ENCODE results near the gene ILF3. TPM values are rescaled to one million over a fixed set of nuclear protein-coding genes. Genes with fewer than 3 reads are reported as not detected.
"Not testable (repeated sequence)": the region's sequence is repeated elsewhere in the genome, so short reads cannot be mapped to it uniquely, and the experiment has no call there.

ILF3 gene
- total RNA-seq, 1 experiment from 2014 or later = 297 TPM

- ChIA-PET CTCF (no interaction called here), POLR2A (interaction anchor here (0.6 to 2.5 kb wide), 2 partner anchors 8 to 14 kb away, joined by 4 to 7 read pairs; no protein-coding TSS in a partner anchor)
- no peaks in the 10 kb centered on the region for H3K9me3 Mint-ChIP-seq (ENCODE audit: unreplicated experiment)
- no peaks in the 10 kb centered on the region for H3K27me3 Mint-ChIP-seq (ENCODE audit: insufficient read depth, unreplicated experiment)
- DNase-seq (ENCODE audit: unreplicated experiment) = no peak
- no peak for TF ChIP-seq CTCF (IDR thresholded peaks at IDR 0.05; ENCODE audit: unreplicated experiment)
- intact Hi-C loops (cut with micrococcal nuclease) = no loop called here
- peaks cover 52% of the 10 kb centered on the region for H3K36me3 Mint-ChIP-seq (ENCODE audit: insufficient read depth, unreplicated experiment)
- H3K4me1 Mint-ChIP-seq (ENCODE audit: insufficient read depth, unreplicated experiment) = peaks cover 4% of the 10 kb centered on the region
- H3K4me3 Mint-ChIP-seq (ENCODE audit: unreplicated experiment) = no peak overlapping the region
- H3K27ac Mint-ChIP-seq (ENCODE audit: low read depth, unreplicated experiment) = no peak overlapping the region
- no TSS peak for BruUV-seq (replicated peaks)
These were observed 15.1 kb downstream of the ILF3 start for GRCh38 chr19:10669246-10669645.

GRCh38 chr19:10670182-10670581, 16.0 kb downstream of the ILF3 start:
- H3K36me3 Mint-ChIP-seq (ENCODE audit: insufficient read depth, unreplicated experiment) = peaks cover 62% of the 10 kb centered on the region
- peaks cover 4% of the 10 kb centered on the region for H3K4me1 Mint-ChIP-seq (ENCODE audit: insufficient read depth, unreplicated experiment)
- H3K27ac Mint-ChIP-seq (ENCODE audit: low read depth, unreplicated experiment) = no peak overlapping the region
- BruUV-seq (replicated peaks) = no TSS peak
- H3K4me3 Mint-ChIP-seq (ENCODE audit: unreplicated experiment) = no peak overlapping the region
- ChIA-PET CTCF (interaction anchor here (2.6 to 3.5 kb wide), 2 partner anchors 30 to 89 kb away, joined by 9 to 17 read pairs; no protein-coding TSS in a partner anchor), POLR2A (interaction anchor here (2.5 kb wide), 1 partner anchor 15 kb away, joined by 7 read pairs; no protein-coding TSS in a partner anchor)
- TF ChIP-seq CTCF (IDR thresholded peaks at IDR 0.05; ENCODE audit: unreplicated experiment) = no peak
- H3K27me3 Mint-ChIP-seq (ENCODE audit: insufficient read depth, unreplicated experiment) = no peaks in the 10 kb centered on the region
- intact Hi-C loops (cut with micrococcal nuclease) = no loop called here
- DNase-seq (ENCODE audit: unreplicated experiment) = no peak
- no peaks in the 10 kb centered on the region for H3K9me3 Mint-ChIP-seq (ENCODE audit: unreplicated experiment)

DNA sequence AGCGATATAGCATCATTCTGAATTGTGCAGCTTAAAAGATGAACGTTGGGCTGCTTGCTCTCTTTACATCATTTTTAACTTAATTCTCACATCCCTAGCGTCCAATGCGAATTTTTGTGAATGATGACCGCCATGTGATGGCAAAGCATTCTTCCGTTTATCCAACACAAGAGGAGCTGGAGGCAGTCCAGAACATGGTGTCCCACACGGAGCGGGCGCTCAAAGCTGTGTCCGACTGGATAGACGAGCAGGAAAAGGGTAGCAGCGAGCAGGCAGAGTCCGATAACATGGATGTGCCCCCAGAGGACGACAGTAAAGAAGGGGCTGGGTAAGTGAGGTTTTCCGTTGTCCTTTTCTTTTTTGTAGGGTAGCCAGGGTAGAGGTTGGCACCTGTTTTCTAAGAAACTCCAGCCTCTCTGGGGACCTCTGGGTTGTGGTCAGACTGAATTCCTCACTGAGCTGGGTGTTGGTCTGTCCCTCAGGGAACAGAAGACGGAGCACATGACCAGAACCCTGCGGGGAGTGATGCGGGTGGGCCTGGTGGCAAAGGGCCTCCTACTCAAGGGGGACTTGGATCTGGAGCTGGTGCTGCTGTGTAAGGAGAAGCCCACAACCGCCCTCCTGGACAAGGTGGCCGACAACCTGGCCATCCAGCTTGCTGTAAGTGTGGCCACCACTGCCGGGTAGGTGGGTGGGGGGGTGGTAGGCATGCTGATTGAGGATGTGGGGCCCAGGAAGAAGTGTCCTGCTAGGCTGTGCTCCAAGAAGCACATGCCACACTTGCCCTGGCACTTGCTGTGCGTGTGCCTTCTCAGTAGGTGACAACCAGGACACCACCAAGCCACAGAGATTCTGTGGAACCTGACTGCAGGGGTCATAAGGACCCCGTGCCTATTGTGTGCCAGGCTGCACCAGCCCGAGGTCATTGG, 17.0 kb downstream of the ILF3 start:
- Mint-ChIP-seq H3K4me1 (ENCODE audit: insufficient read depth, unreplicated experiment) (peaks cover 4% of the 10 kb centered on the region), H3K9me3 (ENCODE audit: unreplicated experiment) (no peaks in the 10 kb centered on the region), H3K27me3 (ENCODE audit: insufficient read depth, unreplicated experiment) (no peaks in the 10 kb centered on the region), H3K36me3 (ENCODE audit: insufficient read depth, unreplicated experiment) (peaks cover 71% of the 10 kb centered on the region), H3K27ac (ENCODE audit: low read depth, unreplicated experiment) (no peak overlapping the region), H3K4me3 (ENCODE audit: unreplicated experiment) (no peak overlapping the region)
- POLR2A ChIA-PET = interaction anchor here (1.1 to 2.5 kb wide), 3 partner anchors 15 to 105 kb away, joined by 3 to 7 read pairs (median 5); partner anchors contain the start of gene KRI1
- intact Hi-C loops (cut with micrococcal nuclease) = no loop called here
- CTCF ChIA-PET = interaction anchor here (0.6 to 3.5 kb wide), 5 partner anchors 16 to 90 kb away, joined by 3 to 17 read pairs (median 4); no protein-coding TSS in a partner anchor
- BruUV-seq (replicated peaks) = TSS peak; percentile 52
- no peak for DNase-seq (ENCODE audit: unreplicated experiment)
- no peak for TF ChIP-seq CTCF (IDR thresholded peaks at IDR 0.05; ENCODE audit: unreplicated experiment)

GRCh38 chr19:10671922-10672321, 17.8 kb downstream of the ILF3 start:
- ChIA-PET POLR2A (interaction anchor here (1.1 to 1.9 kb wide), 3 partner anchors 16 to 106 kb away, joined by 3 to 5 read pairs (median 4); partner anchors contain the start of genes DNM2 and KRI1), CTCF (interaction anchor here (0.6 to 3.5 kb wide), 6 partner anchors 9 to 91 kb away, joined by 3 to 17 read pairs (median 4); no protein-coding TSS in a partner anchor)
- H3K4me1 Mint-ChIP-seq (ENCODE audit: insufficient read depth, unreplicated experiment); H3K9me3 Mint-ChIP-seq (ENCODE audit: unreplicated experiment); H3K4me3 Mint-ChIP-seq (ENCODE audit: unreplicated experiment); intact Hi-C loops (cut with micrococcal nuclease); DNase-seq (ENCODE audit: unreplicated experiment); H3K27me3 Mint-ChIP-seq (ENCODE audit: insufficient read depth, unreplicated experiment); BruUV-seq (replicated peaks); H3K27ac Mint-ChIP-seq (ENCODE audit: low read depth, unreplicated experiment): not testable (repeated sequence)
- H3K36me3 Mint-ChIP-seq (ENCODE audit: insufficient read depth, unreplicated experiment) = peaks cover 79% of the 10 kb centered on the region

DNA sequence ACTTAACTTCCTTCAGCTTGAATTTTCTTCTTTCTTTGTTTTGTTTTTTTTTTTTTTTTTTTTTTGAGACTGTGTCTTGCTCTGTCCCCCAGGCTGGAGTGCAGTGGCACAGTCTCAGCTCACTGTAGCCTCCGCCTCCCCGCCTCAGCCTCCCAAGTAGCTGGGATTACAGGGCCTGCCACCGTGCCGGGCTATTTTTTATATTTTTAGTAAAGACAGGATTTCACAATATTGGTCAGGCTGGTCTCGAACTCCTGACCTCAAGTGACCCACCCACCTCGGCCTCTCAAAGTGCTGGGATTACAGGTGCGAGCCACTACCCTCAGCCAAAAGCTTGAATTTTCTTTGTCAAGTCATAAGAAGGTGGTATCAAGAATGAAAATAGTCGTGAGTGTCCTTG, 21.1 kb downstream of the ILF3 start:
- ChIA-PET POLR2A (interaction anchor here (1.1 kb wide), 1 partner anchor 17 kb away, joined by 4 read pairs; no protein-coding TSS in a partner anchor), CTCF (interaction anchor here (0.7 to 1.3 kb wide), 4 partner anchors 14 to 199 kb away, joined by 3 to 4 read pairs (median 4); no protein-coding TSS in a partner anchor)
- intact Hi-C loops (cut with micrococcal nuclease); H3K27me3 Mint-ChIP-seq (ENCODE audit: insufficient read depth, unreplicated experiment); DNase-seq (ENCODE audit: unreplicated experiment); BruUV-seq (replicated peaks); H3K9me3 Mint-ChIP-seq (ENCODE audit: unreplicated experiment); H3K4me3 Mint-ChIP-seq (ENCODE audit: unreplicated experiment); H3K4me1 Mint-ChIP-seq (ENCODE audit: insufficient read depth, unreplicated experiment); H3K27ac Mint-ChIP-seq (ENCODE audit: low read depth, unreplicated experiment): not testable (repeated sequence)
- H3K36me3 Mint-ChIP-seq (ENCODE audit: insufficient read depth, unreplicated experiment) = peaks cover 96% of the 10 kb centered on the region

Measured in MCF 10A (cell line).